Stimulated activated CD8-positive, alpha-beta memory T cell treated with anti-CD3 and anti-CD28 coated beads, Interleukin-7, amount 100 ng/mL, for 4 hours (primary cell): ENCODE results near the gene MAPKAP1.
"Not testable (repeated sequence)": the region's sequence is repeated elsewhere in the genome, so short reads cannot be mapped to it uniquely, and the experiment has no call there.

ENCODE experiments used
- DNase-seq, 2 donors: peaks; one replicate each; pipeline ENCODE4 v3.0.0-alpha.2; 2020; ENCODE audit warnings: low read depth in 2 of 2

Gene MAPKAP1

GRCh38 chr9:125411171-125411756 is 295.7 kb downstream of the MAPKAP1 start:
- no peak for DNase-seq

- DNase-seq, result no peak
Measured at GRCh38 chr9:125410522-125410894, 296.5 kb downstream of the MAPKAP1 start.

GRCh38 chr9:125409637-125410521 is 297.1 kb downstream of the MAPKAP1 start:
- no peak for DNase-seq

- DNase-seq, result no peak
Measured at GRCh38 chr9:125409217-125409636, 297.8 kb downstream of the MAPKAP1 start.

- DNase-seq, result peak; percentile 47 to 61
Measured at GRCh38 chr9:125407974-125408900, 298.8 kb downstream of the MAPKAP1 start.

GRCh38 chr9:125407432-125407973 is 299.5 kb downstream of the MAPKAP1 start:
- no peak for DNase-seq

- no peak for DNase-seq
Measured at GRCh38 chr9:125406810-125407087, 300.3 kb downstream of the MAPKAP1 start.

GRCh38 chr9:125405938-125406809 is 300.8 kb downstream of the MAPKAP1 start:
- no peak for DNase-seq

- no peak for DNase-seq
Measured at GRCh38 chr9:125404733-125405132, 302.3 kb downstream of the MAPKAP1 start.

GRCh38 chr9:125400725-125401716 is 306.0 kb downstream of the MAPKAP1 start:
- no peak for DNase-seq

GRCh38 chr9:125400232-125400631 is 306.8 kb downstream of the MAPKAP1 start:
- DNase-seq, result not testable (repeated sequence)

GRCh38 chr9:125399666-125400065 is 307.3 kb downstream of the MAPKAP1 start:
- no peak for DNase-seq

- no peak for DNase-seq
Measured at GRCh38 chr9:125399165-125399564, 307.8 kb downstream of the MAPKAP1 start.

- DNase-seq, result no peak
Measured at GRCh38 chr9:125398243-125398642, 308.8 kb downstream of the MAPKAP1 start.

- no peak for DNase-seq
Measured at GRCh38 chr9:125397736-125398135, 309.3 kb downstream of the MAPKAP1 start.

- no peak for DNase-seq
Measured at GRCh38 chr9:125396799-125397198, 310.2 kb downstream of the MAPKAP1 start.

GRCh38 chr9:125393426-125393825 is 313.6 kb downstream of the MAPKAP1 start:
- no peak for DNase-seq

- no peak for DNase-seq
Measured at GRCh38 chr9:125391704-125392103, 315.3 kb downstream of the MAPKAP1 start.

- no peak for DNase-seq
Measured at GRCh38 chr9:125388978-125389377, 318.0 kb downstream of the MAPKAP1 start.
